ENCODE data around the gene KLF15. TPM values are rescaled to one million over a fixed set of nuclear protein-coding genes. Genes with fewer than 3 reads are reported as not detected.
A peak's percentile ranks its signal among the peaks of the same experiment; 100 is the strongest.

Gene KLF15
- total RNA-seq, 1 donor from 2014 or later, result 3.3 TPM

DNA sequence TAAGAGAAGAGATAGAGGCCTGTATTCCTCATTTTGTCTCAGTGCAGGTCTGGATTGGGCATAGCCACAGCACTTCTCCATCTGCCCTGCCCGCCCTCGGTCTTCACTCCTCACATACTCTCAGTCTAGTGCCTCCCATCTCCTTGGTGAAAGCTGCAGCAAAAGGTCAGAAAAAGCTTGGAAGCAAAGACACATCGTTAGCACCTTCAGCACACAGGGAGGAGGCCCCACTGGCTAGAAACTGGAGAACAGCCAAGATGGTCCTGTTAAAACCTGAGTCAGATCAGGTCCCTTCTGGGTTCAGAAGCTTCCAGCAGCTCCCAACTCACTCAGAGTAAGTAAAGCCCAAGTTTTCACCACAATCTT lies 1.6 kb upstream of the KLF15 start:
- Histone ChIP-seq H3K9ac (no peak overlapping the region), H3K4me2 (no peak overlapping the region), H3K79me2 (ENCODE audit: low read depth) (peaks cover 6% of the 10 kb centered on the region), H3K4me3 (no peak overlapping the region), H2AFZ (replicated peaks) (no peak overlapping the region), H3K36me3 (no peaks in the 10 kb centered on the region), H3K4me1 (peaks cover 19% of the 10 kb centered on the region), H3F3A (ENCODE audit: low read depth) (peaks cover 30% of the 10 kb centered on the region), H4K20me1 (ENCODE audit: low read depth) (peaks cover 13% of the 10 kb centered on the region), H3K27me3 (peaks cover 22% of the 10 kb centered on the region), H3K27ac (no peak overlapping the region), H3K9me3 (ENCODE audit: low read depth) (no peaks in the 10 kb centered on the region)
- H3K27me3 Mint-ChIP-seq (ENCODE audit: insufficient read depth, low read depth), result peaks cover 31% of the 10 kb centered on the region
- TF ChIP-seq CTCF (IDR thresholded peaks at IDR 0.05) (no peak), EZH2 (IDR thresholded peaks at IDR 0.05) (no peak), EZH2phosphoT487 (IDR thresholded peaks at IDR 0.05) (no peak)
- peak overlapping the region; percentile 91 for H3K4me3 Mint-ChIP-seq
- no peak overlapping the region for H3K27ac Mint-ChIP-seq
- peaks cover 36% of the 10 kb centered on the region for H3K4me1 Mint-ChIP-seq
- no peaks in the 10 kb centered on the region for H3K36me3 Mint-ChIP-seq
- no peak for DNase-seq (ENCODE audit: low spot score)
- H3K9me3 Mint-ChIP-seq, result no peaks in the 10 kb centered on the region

DNA sequence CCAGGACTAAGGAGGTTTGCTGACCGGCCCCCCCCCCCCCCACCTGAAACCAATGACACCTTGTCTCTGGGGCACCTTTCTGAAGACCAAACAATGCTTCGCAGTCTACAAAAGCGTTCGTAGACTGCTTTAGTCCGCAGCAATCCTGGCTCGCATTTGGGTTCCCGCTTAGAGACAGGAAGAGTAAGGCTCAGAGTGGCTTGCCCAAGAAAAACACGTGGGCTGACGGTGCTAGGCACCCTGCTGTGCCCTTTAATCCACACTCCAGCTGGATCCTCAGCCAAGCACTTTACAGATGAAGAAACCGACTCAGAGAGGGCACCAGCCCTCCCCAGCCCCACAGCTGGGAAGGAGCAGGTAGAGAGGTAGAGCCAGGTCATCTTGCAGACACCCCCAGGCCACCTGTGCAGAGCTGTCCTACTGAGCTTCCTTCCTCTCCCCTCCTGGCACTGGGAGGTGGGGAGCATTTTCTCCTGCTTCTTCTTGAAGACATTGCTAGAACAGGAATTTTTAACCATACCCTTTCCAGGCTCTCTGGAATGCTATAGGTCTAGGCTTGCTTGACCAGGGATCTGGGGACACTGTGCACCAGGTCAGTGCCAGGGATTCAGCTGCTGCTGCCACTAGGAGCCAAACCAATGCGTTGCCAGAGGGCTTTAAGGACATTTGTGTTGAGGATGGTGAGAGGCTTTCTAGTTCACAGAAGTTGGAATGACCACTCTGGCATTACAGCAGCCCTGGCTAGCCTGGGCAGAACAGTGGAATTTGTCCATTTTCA lies 1.0 kb upstream of the KLF15 start:
- Histone ChIP-seq H3K27me3 (peaks cover 22% of the 10 kb centered on the region), H2AFZ (replicated peaks) (peak overlapping the region; percentile 89), H3K27ac (no peak overlapping the region), H3K4me2 (peak overlapping the region; percentile 97), H4K20me1 (ENCODE audit: low read depth) (peaks cover 13% of the 10 kb centered on the region), H3K4me1 (peaks cover 19% of the 10 kb centered on the region), H3K4me3 (peak overlapping the region; percentile 70), H3K79me2 (ENCODE audit: low read depth) (peaks cover 6% of the 10 kb centered on the region), H3K36me3 (no peaks in the 10 kb centered on the region), H3K9ac (no peak overlapping the region), H3F3A (ENCODE audit: low read depth) (peaks cover 30% of the 10 kb centered on the region), H3K9me3 (ENCODE audit: low read depth) (no peaks in the 10 kb centered on the region)
- H3K36me3 Mint-ChIP-seq, result no peaks in the 10 kb centered on the region
- H3K4me1 Mint-ChIP-seq, result peaks cover 39% of the 10 kb centered on the region
- no peaks in the 10 kb centered on the region for H3K9me3 Mint-ChIP-seq
- DNase-seq (ENCODE audit: low spot score), result peak; percentile 81
- TF ChIP-seq CTCF (IDR thresholded peaks at IDR 0.05), result no peak
- TF ChIP-seq EZH2 (IDR thresholded peaks at IDR 0.05), result peak; percentile 42
- no peak for TF ChIP-seq EZH2phosphoT487 (IDR thresholded peaks at IDR 0.05)
- H3K27me3 Mint-ChIP-seq (ENCODE audit: insufficient read depth, low read depth), result peaks cover 30% of the 10 kb centered on the region
- H3K4me3 Mint-ChIP-seq, result peak overlapping the region; percentile 91
- no peak overlapping the region for H3K27ac Mint-ChIP-seq

GRCh38 chr3:126356373-126357264 lies 589 bp downstream of the KLF15 start:
- H3K36me3 Mint-ChIP-seq, result no peaks in the 10 kb centered on the region
- peaks cover 36% of the 10 kb centered on the region for H3K4me1 Mint-ChIP-seq
- no peaks in the 10 kb centered on the region for H3K9me3 Mint-ChIP-seq
- Histone ChIP-seq H3K4me3 (peak overlapping the region; percentile 70), H3K27me3 (peaks cover 22% of the 10 kb centered on the region), H3K4me1 (peaks cover 19% of the 10 kb centered on the region), H2AFZ (replicated peaks) (peak overlapping the region; percentile 38), H3F3A (ENCODE audit: low read depth) (peaks cover 30% of the 10 kb centered on the region), H3K9ac (no peak overlapping the region), H3K36me3 (no peaks in the 10 kb centered on the region), H4K20me1 (ENCODE audit: low read depth) (peaks cover 13% of the 10 kb centered on the region), H3K9me3 (ENCODE audit: low read depth) (no peaks in the 10 kb centered on the region), H3K4me2 (peak overlapping the region; percentile 100), H3K27ac (no peak overlapping the region), H3K79me2 (ENCODE audit: low read depth) (peaks cover 6% of the 10 kb centered on the region)
- TF ChIP-seq EZH2 (IDR thresholded peaks at IDR 0.05) (no peak), EZH2phosphoT487 (IDR thresholded peaks at IDR 0.05) (no peak), CTCF (IDR thresholded peaks at IDR 0.05) (no peak)
- H3K27ac Mint-ChIP-seq, result peak overlapping the region; percentile 39
- peak overlapping the region; percentile 96 for H3K4me3 Mint-ChIP-seq
- DNase-seq (ENCODE audit: low spot score), result peak; percentile 72
- peaks cover 22% of the 10 kb centered on the region for H3K27me3 Mint-ChIP-seq (ENCODE audit: insufficient read depth, low read depth)

All from neural progenitor cell (in vitro differentiated cells).